ENCODE measurements around the gene PIM3.

DNA sequence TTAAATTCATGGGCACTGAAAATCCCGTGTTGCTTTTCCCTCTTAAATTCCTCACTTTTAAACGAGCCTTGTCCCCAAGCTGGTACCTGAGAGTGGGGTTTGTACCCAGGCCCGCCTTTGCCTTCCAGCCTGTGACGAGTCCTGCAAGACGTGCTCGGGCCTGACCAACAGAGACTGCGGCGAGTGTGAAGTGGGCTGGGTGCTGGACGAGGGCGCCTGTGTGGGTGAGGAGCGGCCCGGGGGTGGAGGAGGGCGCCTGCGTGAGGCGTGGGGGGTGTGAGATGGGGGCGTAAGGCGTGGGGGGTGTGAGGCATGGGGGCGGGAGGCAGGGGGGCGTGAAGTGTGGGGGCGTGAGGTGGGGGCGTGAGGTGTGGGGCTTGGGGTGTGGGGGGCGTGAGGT lies 38.1 kb upstream of the PIM3 start:
- TF ChIP-seq FOXA1 (IDR thresholded peaks at IDR 0.05) (no peak), SP1 (IDR thresholded peaks at IDR 0.05) (no peak), ARNT (IDR thresholded peaks at IDR 0.05) (no peak), HDGF (IDR thresholded peaks at IDR 0.05; ENCODE audit: borderline replicate concordance) (no peak), FOXM1 (IDR thresholded peaks at IDR 0.05; ENCODE audit: borderline replicate concordance) (no peak), BHLHE40 (IDR thresholded peaks at IDR 0.05; ENCODE audit: borderline replicate concordance) (no peak)
- TF ChIP-seq, protein P1, sequence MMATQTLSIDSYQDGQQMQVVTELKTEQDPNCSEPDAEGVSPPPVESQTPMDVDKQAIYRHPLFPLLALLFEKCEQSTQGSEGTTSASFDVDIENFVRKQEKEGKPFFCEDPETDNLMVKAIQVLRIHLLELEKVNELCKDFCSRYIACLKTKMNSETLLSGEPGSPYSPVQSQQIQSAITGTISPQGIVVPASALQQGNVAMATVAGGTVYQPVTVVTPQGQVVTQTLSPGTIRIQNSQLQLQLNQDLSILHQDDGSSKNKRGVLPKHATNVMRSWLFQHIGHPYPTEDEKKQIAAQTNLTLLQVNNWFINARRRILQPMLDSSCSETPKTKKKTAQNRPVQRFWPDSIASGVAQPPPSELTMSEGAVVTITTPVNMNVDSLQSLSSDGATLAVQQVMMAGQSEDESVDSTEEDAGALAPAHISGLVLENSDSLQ (IDR thresholded peaks at IDR 0.05), result no peak

All from HEK293T (cell line).